ENCODE data around the gene TADA2A. TPM values are rescaled to one million over a fixed set of nuclear protein-coding genes. Genes with fewer than 3 reads are reported as not detected.
"Not testable (repeated sequence)": the region's sequence is repeated elsewhere in the genome, so short reads cannot be mapped to it uniquely, and the experiment has no call there.

TADA2A gene
- polyA plus RNA-seq, 1 donor = 22.3 TPM

- no peaks in the 10 kb centered on the region for H3K9me3 ChIP-seq (ENCODE audit: control insufficient read depth, low read depth, low read length)
- WGBS (ENCODE audit: insufficient coverage, low lambda C conversion rate) = 100% methylated on average over 1 of the region's 7 CpGs
- H3K27me3 ChIP-seq (ENCODE audit: control insufficient read depth, insufficient read depth, low read length) = no peaks in the 10 kb centered on the region
- no peaks in the 10 kb centered on the region for H3K36me3 ChIP-seq (ENCODE audit: control insufficient read depth, insufficient read depth, low read length)
- H3K4me3 ChIP-seq (ENCODE audit: low read length) = no peak overlapping the region
- DNase-seq = no peak
- H3K4me1 ChIP-seq (ENCODE audit: control insufficient read depth, insufficient read depth, low read length) = peaks cover 26% of the 10 kb centered on the region
- no peak overlapping the region for H3K27ac ChIP-seq (ENCODE audit: low read length)
Observed at GRCh38 chr17:37393352-37393751, 13.3 kb upstream of the TADA2A start.

GRCh38 chr17:37399265-37399803 is 7.4 kb upstream of the TADA2A start:
- WGBS (ENCODE audit: insufficient coverage, low lambda C conversion rate) = 96% methylated on average over 4 of the region's 5 CpGs
- Histone ChIP-seq H3K27me3 (ENCODE audit: control insufficient read depth, insufficient read depth, low read length) (no peaks in the 10 kb centered on the region), H3K27ac (ENCODE audit: low read length) (no peak overlapping the region), H3K4me1 (ENCODE audit: control insufficient read depth, insufficient read depth, low read length) (no peaks in the 10 kb centered on the region), H3K36me3 (ENCODE audit: control insufficient read depth, insufficient read depth, low read length) (no peaks in the 10 kb centered on the region), H3K9me3 (ENCODE audit: control insufficient read depth, low read depth, low read length) (no peaks in the 10 kb centered on the region), H3K4me3 (ENCODE audit: low read length) (no peak overlapping the region)
- no peak for DNase-seq

- H3K36me3 ChIP-seq (ENCODE audit: control insufficient read depth, insufficient read depth, low read length) = no peaks in the 10 kb centered on the region
- H3K27ac ChIP-seq (ENCODE audit: low read length) = no peak overlapping the region
- H3K4me1 ChIP-seq (ENCODE audit: control insufficient read depth, insufficient read depth, low read length) = peaks cover 6% of the 10 kb centered on the region
- H3K4me3 ChIP-seq (ENCODE audit: low read length) = no peak overlapping the region
- no peaks in the 10 kb centered on the region for H3K9me3 ChIP-seq (ENCODE audit: control insufficient read depth, low read depth, low read length)
- DNase-seq = no peak
- no peaks in the 10 kb centered on the region for H3K27me3 ChIP-seq (ENCODE audit: control insufficient read depth, insufficient read depth, low read length)
Observed at GRCh38 chr17:37400505-37400904, 6.2 kb upstream of the TADA2A start.

- H3K9me3 ChIP-seq (ENCODE audit: control insufficient read depth, low read depth, low read length); H3K27me3 ChIP-seq (ENCODE audit: control insufficient read depth, insufficient read depth, low read length); H3K36me3 ChIP-seq (ENCODE audit: control insufficient read depth, insufficient read depth, low read length); H3K4me1 ChIP-seq (ENCODE audit: control insufficient read depth, insufficient read depth, low read length): not testable (repeated sequence)
- H3K4me3 ChIP-seq (ENCODE audit: low read length) = peak overlapping the region; percentile 83
- DNase-seq = peak in 1 of 2 donors; percentile 31
- H3K27ac ChIP-seq (ENCODE audit: low read length) = peak overlapping the region; percentile 92
- no CpG with 5 or more reads among the region's 14 CpGs for WGBS (ENCODE audit: insufficient coverage, low lambda C conversion rate)
Observed at GRCh38 chr17:37405522-37405921, 1.2 kb upstream of the TADA2A start.

- WGBS (ENCODE audit: insufficient coverage, low lambda C conversion rate) = no CpG with 5 or more reads among the region's 21 CpGs
- Histone ChIP-seq H3K27me3 (ENCODE audit: control insufficient read depth, insufficient read depth, low read length) (no peaks in the 10 kb centered on the region), H3K4me1 (ENCODE audit: control insufficient read depth, insufficient read depth, low read length) (peaks cover 9% of the 10 kb centered on the region), H3K36me3 (ENCODE audit: control insufficient read depth, insufficient read depth, low read length) (peaks cover 11% of the 10 kb centered on the region), H3K9me3 (ENCODE audit: control insufficient read depth, low read depth, low read length) (no peaks in the 10 kb centered on the region), H3K27ac (ENCODE audit: low read length) (peak overlapping the region; percentile 92), H3K4me3 (ENCODE audit: low read length) (peak overlapping the region; percentile 83)
- DNase-seq = peak in 1 of 2 donors; percentile 59
Observed at GRCh38 chr17:37405955-37406634, 591 bp upstream of the TADA2A start.

- not testable (repeated sequence) for H3K4me1 ChIP-seq (ENCODE audit: control insufficient read depth, insufficient read depth, low read length); H3K9me3 ChIP-seq (ENCODE audit: control insufficient read depth, low read depth, low read length); H3K27ac ChIP-seq (ENCODE audit: low read length); DNase-seq; H3K4me3 ChIP-seq (ENCODE audit: low read length); H3K27me3 ChIP-seq (ENCODE audit: control insufficient read depth, insufficient read depth, low read length)
- peaks cover 29% of the 10 kb centered on the region for H3K36me3 ChIP-seq (ENCODE audit: control insufficient read depth, insufficient read depth, low read length)
- 100% methylated on average over 4 of the region's 13 CpGs for WGBS (ENCODE audit: insufficient coverage, low lambda C conversion rate)
Observed at GRCh38 chr17:37408145-37408479, 1.4 kb downstream of the TADA2A start.

GRCh38 chr17:37410357-37410756 is 3.7 kb downstream of the TADA2A start:
- WGBS (ENCODE audit: insufficient coverage, low lambda C conversion rate) = 100% methylated on average over 1 of the region's 3 CpGs
- no peak overlapping the region for H3K4me3 ChIP-seq (ENCODE audit: low read length)
- DNase-seq = no peak
- H3K9me3 ChIP-seq (ENCODE audit: control insufficient read depth, low read depth, low read length) = no peaks in the 10 kb centered on the region
- peaks cover 46% of the 10 kb centered on the region for H3K36me3 ChIP-seq (ENCODE audit: control insufficient read depth, insufficient read depth, low read length)
- H3K27me3 ChIP-seq (ENCODE audit: control insufficient read depth, insufficient read depth, low read length) = no peaks in the 10 kb centered on the region
- no peak overlapping the region for H3K27ac ChIP-seq (ENCODE audit: low read length)
- H3K4me1 ChIP-seq (ENCODE audit: control insufficient read depth, insufficient read depth, low read length) = peaks cover 4% of the 10 kb centered on the region

GRCh38 chr17:37413875-37414519 is 7.3 kb downstream of the TADA2A start:
- Histone ChIP-seq H3K27ac (ENCODE audit: low read length) (no peak overlapping the region), H3K4me1 (ENCODE audit: control insufficient read depth, insufficient read depth, low read length) (no peaks in the 10 kb centered on the region), H3K36me3 (ENCODE audit: control insufficient read depth, insufficient read depth, low read length) (peaks cover 53% of the 10 kb centered on the region), H3K4me3 (ENCODE audit: low read length) (no peak overlapping the region), H3K9me3 (ENCODE audit: control insufficient read depth, low read depth, low read length) (no peaks in the 10 kb centered on the region), H3K27me3 (ENCODE audit: control insufficient read depth, insufficient read depth, low read length) (no peaks in the 10 kb centered on the region)
- WGBS (ENCODE audit: insufficient coverage, low lambda C conversion rate) = 100% methylated on average over 2 of the region's 7 CpGs
- no peak for DNase-seq

- H3K36me3 ChIP-seq (ENCODE audit: control insufficient read depth, insufficient read depth, low read length) = peaks cover 50% of the 10 kb centered on the region
- WGBS (ENCODE audit: insufficient coverage, low lambda C conversion rate) = no CpG with 5 or more reads among the region's 2 CpGs
Observed at GRCh38 chr17:37417852-37418251, 11.2 kb downstream of the TADA2A start.

GRCh38 chr17:37422971-37423625 is 16.4 kb downstream of the TADA2A start:
- no peak overlapping the region for H3K4me3 ChIP-seq (ENCODE audit: low read length)
- H3K4me1 ChIP-seq (ENCODE audit: control insufficient read depth, insufficient read depth, low read length) = no peaks in the 10 kb centered on the region
- H3K9me3 ChIP-seq (ENCODE audit: control insufficient read depth, low read depth, low read length) = no peaks in the 10 kb centered on the region
- H3K27ac ChIP-seq (ENCODE audit: low read length) = no peak overlapping the region
- H3K36me3 ChIP-seq (ENCODE audit: control insufficient read depth, insufficient read depth, low read length) = peaks cover 70% of the 10 kb centered on the region
- WGBS (ENCODE audit: insufficient coverage, low lambda C conversion rate) = 50% methylated on average over 3 of the region's 4 CpGs
- no peaks in the 10 kb centered on the region for H3K27me3 ChIP-seq (ENCODE audit: control insufficient read depth, insufficient read depth, low read length)
- DNase-seq = no peak

More at GRCh38 chr17:37417852-37418251, 11.2 kb downstream of the TADA2A start:
- Histone ChIP-seq H3K9me3 (ENCODE audit: control insufficient read depth, low read depth, low read length) (no peaks in the 10 kb centered on the region), H3K27ac (ENCODE audit: low read length) (no peak overlapping the region), H3K27me3 (ENCODE audit: control insufficient read depth, insufficient read depth, low read length) (no peaks in the 10 kb centered on the region), H3K4me3 (ENCODE audit: low read length) (no peak overlapping the region), H3K4me1 (ENCODE audit: control insufficient read depth, insufficient read depth, low read length) (no peaks in the 10 kb centered on the region)
- DNase-seq = no peak
